SK-N-SH treated with all-trans-retinoic acid at 6 μM for 48 hours (cell line): Measurements from ENCODE around the gene ADH1B.

ENCODE experiments used
- TOX ChIP-seq: fragments of 250-450 bp; sonication (Bioruptor Pico); IDR thresholded peaks from 2 replicates; pipeline ENCODE4 v1.8.0; 2021; ENCODE audit warnings: mild to moderate bottlenecking, moderate library complexity, borderline replicate concordance
- ZC3H10 ChIP-seq: fragments of 250-450 bp; sonication (Bioruptor Pico); IDR thresholded peaks from 2 replicates; pipeline ENCODE4 v1.5.1; 2021; ENCODE audit warnings: mild to moderate bottlenecking, moderate library complexity

GRCh38 chr4:99290848-99291786 lies 30.1 kb downstream of the ADH1B start, which contains the start of gene ADH1A:
- TF ChIP-seq ZC3H10 (CRISPR knock-in tag) (no peak), TOX (no peak)
